Fibroblast of villous mesenchyme (primary cell): ENCODE data around the gene EPN2. TPM values are rescaled to one million over a fixed set of nuclear protein-coding genes. Genes with fewer than 3 reads are reported as not detected.

ENCODE experiments used
- DNase-seq: peaks from one replicate; pipeline ENCODE4 v3.0.0-alpha.2; 2010; ENCODE audit warnings: low read depth
- H3K4me3 ChIP-seq: 2 replicates; pipeline ENCODE4 v1.5.1; 2011; ENCODE audit warnings: low read depth, mild to moderate bottlenecking, low read length
- CTCF ChIP-seq: IDR thresholded peaks from 2 replicates; pipeline ENCODE4 v1.5.1; 2012; ENCODE audit warnings: low read depth, mild to moderate bottlenecking, low read length; ENCODE audit not compliant: insufficient read depth
- total RNA-seq: library from RNA; depleted of rRNA; stranded (reverse); fragments of >200 nt; gene quantifications from 2 replicates; pipeline ENCODE4 v1.2.3, GENCODE V29; 2012

The EPN2 gene
- total RNA-seq, 1 donor = 30.2 TPM

- TF ChIP-seq CTCF = no peak
- no peak for DNase-seq
- H3K4me3 ChIP-seq = no peak overlapping the region
Observed at GRCh38 chr17:19286751-19287341, 49.7 kb downstream of the EPN2 start.

GRCh38 chr17:19287651-19288050, 50.5 kb downstream of the EPN2 start:
- no peak overlapping the region for H3K4me3 ChIP-seq
- TF ChIP-seq CTCF = no peak
- DNase-seq = no peak

- no peak overlapping the region for H3K4me3 ChIP-seq
- no peak for TF ChIP-seq CTCF
- no peak for DNase-seq
Observed at GRCh38 chr17:19288453-19288852, 51.3 kb downstream of the EPN2 start.

GRCh38 chr17:19290066-19290705, 53.0 kb downstream of the EPN2 start:
- H3K4me3 ChIP-seq = no peak overlapping the region
- DNase-seq = no peak
- TF ChIP-seq CTCF = no peak

- no peak for DNase-seq
- H3K4me3 ChIP-seq = no peak overlapping the region
- TF ChIP-seq CTCF = no peak
Observed at GRCh38 chr17:19291646-19292376, 54.6 kb downstream of the EPN2 start.

GRCh38 chr17:19292377-19292711, 55.2 kb downstream of the EPN2 start:
- no peak overlapping the region for H3K4me3 ChIP-seq
- no peak for DNase-seq
- no peak for TF ChIP-seq CTCF
